ENCODE data around the gene IGLL5.

DNA sequence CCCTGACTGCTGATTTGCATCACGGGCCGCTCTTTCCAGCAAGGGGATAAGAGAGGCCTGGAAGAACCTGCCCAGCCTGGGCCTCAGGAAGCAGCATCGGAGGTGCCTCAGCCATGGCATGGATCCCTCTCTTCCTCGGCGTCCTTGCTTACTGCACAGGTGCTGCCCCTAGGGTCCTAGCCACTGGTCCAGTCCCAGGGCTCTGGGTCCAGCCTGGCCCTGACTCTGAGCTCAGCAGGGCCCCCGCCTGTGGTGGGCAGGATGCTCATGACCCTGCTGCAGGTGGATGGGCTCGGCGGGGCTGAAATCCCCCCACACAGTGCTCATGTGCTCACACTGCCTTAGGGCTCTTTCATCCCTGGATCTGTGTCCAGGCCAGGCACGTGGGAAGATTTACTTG, 7.0 kb upstream of the IGLL5 start:
- TF ChIP-seq HEYL (CRISPR knock-in tag; IDR thresholded peaks at IDR 0.05), result no peak
- TF ChIP-seq, protein P1, sequence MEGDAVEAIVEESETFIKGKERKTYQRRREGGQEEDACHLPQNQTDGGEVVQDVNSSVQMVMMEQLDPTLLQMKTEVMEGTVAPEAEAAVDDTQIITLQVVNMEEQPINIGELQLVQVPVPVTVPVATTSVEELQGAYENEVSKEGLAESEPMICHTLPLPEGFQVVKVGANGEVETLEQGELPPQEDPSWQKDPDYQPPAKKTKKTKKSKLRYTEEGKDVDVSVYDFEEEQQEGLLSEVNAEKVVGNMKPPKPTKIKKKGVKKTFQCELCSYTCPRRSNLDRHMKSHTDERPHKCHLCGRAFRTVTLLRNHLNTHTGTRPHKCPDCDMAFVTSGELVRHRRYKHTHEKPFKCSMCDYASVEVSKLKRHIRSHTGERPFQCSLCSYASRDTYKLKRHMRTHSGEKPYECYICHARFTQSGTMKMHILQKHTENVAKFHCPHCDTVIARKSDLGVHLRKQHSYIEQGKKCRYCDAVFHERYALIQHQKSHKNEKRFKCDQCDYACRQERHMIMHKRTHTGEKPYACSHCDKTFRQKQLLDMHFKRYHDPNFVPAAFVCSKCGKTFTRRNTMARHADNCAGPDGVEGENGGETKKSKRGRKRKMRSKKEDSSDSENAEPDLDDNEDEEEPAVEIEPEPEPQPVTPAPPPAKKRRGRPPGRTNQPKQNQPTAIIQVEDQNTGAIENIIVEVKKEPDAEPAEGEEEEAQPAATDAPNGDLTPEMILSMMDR (IDR thresholded peaks at IDR 0.05), result no peak
- no peak for TF ChIP-seq JUN (IDR thresholded peaks at IDR 0.05)
- TF ChIP-seq EP300 (IDR thresholded peaks at IDR 0.05), result no peak
- TF ChIP-seq PHF8 (IDR thresholded peaks at IDR 0.05; ENCODE audit: borderline replicate concordance, low read depth), result no peak
- TF ChIP-seq, protein P2, sequence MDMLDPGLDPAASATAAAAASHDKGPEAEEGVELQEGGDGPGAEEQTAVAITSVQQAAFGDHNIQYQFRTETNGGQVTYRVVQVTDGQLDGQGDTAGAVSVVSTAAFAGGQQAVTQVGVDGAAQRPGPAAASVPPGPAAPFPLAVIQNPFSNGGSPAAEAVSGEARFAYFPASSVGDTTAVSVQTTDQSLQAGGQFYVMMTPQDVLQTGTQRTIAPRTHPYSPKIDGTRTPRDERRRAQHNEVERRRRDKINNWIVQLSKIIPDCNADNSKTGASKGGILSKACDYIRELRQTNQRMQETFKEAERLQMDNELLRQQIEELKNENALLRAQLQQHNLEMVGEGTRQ (IDR thresholded peaks at IDR 0.05), result no peak
- TF ChIP-seq RCOR1 (IDR thresholded peaks at IDR 0.05; ENCODE audit: low read depth, low read length), result no peak
- no peak for TF ChIP-seq RAD21 (conservative IDR thresholded peaks at IDR 0.05 in 1 of 2, IDR thresholded peaks at IDR 0.05 in 1 of 2)
- no peak for TF ChIP-seq ZNF302 (CRISPR knock-in tag; IDR thresholded peaks at IDR 0.05)
- no peak for TF ChIP-seq NFE2L2 (conservative IDR thresholded peaks at IDR 0.05; ENCODE audit: low read length)
- TF ChIP-seq SREBF2 (IDR thresholded peaks at IDR 0.05), result no peak
- TF ChIP-seq POLR2A (IDR thresholded peaks at IDR 0.05; ENCODE audit: low read length), result no peak
- no peak for TF ChIP-seq POLR2AphosphoS2 (conservative IDR thresholded peaks at IDR 0.05; ENCODE audit: low read length)

Measured in A549 (cell line).